Activated naive CD4-positive, alpha-beta T cell treated with Interleukin-2 at 50 U/mL for 16 hours (primary cell): ENCODE results near the gene SDCCAG8.
"Not testable (repeated sequence)": the region's sequence is repeated elsewhere in the genome, so short reads cannot be mapped to it uniquely, and the experiment has no call there.

Experiments
- DNase-seq: peaks from one replicate; pipeline ENCODE4 v3.0.0-alpha.2; 2020

The SDCCAG8 gene

DNA sequence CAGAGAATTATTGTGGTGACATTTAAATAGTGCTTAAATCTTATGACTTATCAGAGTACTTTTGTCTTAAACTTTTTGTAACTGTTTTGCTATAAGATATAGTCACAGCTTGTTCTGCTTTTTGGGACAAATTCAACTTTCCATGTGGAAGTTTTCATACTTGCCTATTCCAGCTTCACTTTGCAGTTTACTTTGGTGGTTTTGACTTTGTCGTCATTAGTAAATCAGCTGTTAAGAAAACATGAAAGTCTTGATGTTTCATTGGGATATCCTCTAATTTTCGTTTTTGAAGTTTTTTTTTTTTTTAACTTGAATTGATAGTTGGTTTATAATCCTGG lies 31.3 kb downstream of the SDCCAG8 start:
- no peak for DNase-seq

DNA sequence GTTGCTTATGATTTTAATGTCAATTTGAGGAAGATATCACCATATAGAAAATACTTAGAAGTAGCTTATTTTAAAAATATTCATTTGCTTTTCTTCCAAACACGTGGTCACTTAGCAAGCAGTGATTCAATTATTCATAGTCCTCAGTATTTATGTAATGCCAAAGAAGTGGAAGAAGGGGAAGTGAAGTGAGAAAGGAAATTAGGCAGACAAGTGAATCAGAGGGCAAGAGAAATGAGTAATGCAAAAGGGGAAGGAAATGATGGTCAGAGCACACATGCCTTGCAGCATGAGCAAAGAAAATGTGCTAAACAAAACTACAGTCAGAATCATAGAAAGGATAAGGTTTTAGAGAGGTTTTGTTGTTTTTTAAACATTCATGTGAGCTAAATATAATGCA lies 31.8 kb downstream of the SDCCAG8 start:
- DNase-seq = no peak

DNA sequence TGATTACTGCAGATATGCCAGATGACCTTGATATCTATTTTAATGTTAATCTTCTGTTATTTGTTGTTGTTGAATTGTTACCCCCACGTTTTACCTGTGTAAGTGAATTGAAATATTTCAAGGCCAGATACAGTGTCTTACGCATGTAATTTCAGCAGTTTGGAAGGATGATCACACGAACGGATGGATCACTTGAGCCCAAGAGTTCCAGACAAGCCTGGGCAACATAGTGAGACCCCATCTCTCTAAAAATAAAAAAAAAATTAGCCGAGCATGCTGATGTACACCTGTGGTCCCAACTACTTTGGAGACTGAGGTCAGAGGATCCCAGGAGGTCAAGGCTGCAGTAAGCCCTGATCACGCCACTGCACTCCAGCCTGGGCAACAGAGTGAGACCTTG lies 32.2 kb downstream of the SDCCAG8 start:
- no peak for DNase-seq

DNA sequence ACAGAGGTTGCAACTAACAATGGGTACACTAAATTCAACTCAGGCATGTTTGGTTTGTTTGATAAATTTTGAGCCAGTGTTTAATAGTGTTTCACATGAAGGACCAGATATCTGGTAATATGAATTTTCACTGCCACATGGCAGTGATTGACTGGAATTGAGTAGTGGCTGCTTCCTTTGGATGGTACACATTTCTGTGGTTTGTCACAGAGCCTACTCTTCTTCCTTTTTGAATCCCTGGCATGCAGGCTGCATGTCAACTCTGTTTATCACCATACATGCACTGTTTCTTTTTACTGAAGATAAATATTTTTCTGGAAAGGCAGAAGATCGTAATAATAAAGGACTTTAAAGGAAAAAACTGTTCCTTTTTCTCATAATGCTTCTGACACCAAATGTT lies 35.5 kb downstream of the SDCCAG8 start:
- no peak for DNase-seq

DNA sequence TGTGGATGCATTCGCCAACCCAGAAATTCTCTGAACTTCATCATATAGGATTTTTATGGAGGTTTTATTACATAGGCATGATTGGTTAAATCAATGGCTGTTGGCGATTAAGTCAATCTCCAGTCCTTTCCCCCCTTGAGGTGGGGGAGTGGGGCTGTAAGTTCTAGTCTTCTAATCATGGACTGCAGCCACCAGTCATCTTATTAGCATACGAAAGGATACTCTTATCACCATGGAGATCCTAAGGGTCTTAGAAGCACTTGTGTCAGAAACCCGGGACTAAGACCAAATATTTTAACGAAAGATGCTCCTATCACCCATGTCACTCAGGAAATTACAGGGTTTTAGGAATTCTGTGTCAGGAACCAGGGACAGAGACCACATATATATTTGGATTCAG lies 36.3 kb downstream of the SDCCAG8 start:
- DNase-seq = no peak

DNA sequence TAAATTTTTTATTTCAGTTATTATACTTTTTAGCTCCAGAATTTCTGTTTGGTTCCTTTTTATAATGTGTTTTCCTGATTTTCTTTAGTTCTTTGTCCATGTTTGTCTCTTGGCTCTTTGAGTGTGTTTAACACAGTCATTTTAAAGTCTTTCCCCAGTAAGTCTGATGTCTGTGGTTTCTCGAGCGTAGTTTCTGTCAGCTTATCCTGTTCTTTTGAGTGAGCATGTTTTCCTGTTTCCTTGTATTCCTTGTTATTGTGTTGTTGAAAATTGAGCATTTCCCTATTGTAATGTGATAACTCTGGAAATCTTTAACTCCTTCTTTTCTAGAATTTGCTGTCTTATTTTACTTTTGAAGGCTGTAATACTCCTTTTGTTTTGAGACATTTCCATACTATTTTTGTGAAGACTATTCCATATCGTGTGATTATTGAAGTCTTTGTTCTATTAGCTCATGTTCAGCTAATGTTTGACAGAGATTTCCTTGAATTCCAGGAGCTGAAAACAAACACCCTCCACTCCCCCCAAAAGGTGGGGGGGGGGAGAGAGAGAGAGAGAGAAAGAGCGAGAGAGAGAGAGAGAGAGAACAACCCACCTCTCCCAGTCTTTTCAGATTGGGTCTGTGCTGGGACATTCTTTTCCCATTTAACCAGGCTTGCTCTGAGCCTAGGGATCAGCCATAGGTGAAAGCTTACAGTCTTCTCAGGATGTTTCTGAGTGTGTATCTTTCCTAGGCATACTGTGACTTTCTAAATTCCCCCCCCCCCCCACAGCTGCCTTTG lies 38.3 kb downstream of the SDCCAG8 start:
- DNase-seq = no peak

DNA sequence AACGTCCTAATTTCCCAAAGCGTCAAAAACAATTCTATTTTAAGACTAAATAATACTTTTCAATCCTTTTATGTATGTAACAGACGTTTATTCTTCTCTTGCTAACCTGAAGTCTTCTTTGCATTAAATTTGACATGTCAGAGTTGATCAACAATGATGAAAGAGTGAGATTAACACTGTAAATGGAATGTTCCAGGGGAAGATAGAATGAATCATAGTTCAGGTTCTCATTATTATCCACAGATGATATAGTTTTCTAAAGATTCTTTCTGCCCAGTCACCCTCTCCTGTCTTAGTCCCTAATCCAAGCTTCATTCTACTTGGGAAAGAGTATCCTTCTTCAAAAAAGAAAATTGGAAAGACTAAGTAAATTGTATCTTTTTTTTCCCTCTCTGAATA lies 38.9 kb downstream of the SDCCAG8 start:
- DNase-seq = no peak

DNA sequence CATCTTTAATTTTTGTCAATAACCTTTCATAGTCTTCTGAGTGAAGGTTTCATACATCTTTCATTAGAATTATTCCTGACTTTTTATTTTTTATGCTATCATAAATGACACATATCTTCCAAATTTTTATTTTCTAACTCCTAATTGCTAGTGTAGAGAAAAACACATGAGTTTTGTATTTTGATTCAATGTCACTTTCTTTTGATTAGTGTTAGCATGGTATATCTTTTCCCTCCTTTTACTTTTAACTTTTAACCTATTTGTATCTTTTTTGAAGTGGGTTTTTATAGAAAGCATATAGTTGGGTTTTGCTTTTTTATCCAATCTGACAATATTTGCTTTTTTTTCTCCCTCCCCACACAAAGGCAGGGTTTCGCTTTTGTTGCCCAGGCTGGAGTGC lies 43.2 kb downstream of the SDCCAG8 start:
- no peak for DNase-seq

DNA sequence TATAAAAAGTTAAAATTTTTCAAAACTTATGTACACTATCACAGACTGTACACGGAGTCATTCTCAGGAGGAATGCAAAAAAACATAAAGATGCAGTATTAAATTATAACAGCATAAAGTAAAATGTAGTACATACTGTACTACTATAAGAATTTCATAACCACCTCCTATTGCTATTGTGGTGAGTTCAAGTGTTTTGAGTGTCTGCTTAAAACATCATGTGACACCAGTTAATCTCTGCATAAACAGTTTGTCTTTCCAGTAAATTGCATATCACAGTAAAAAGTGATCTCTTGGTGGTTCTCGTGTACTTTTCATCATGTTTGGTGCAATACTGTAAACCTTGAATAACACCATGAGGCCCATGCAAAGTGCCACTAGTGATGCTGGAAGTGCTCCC lies 45.2 kb downstream of the SDCCAG8 start:
- DNase-seq = no peak

DNA sequence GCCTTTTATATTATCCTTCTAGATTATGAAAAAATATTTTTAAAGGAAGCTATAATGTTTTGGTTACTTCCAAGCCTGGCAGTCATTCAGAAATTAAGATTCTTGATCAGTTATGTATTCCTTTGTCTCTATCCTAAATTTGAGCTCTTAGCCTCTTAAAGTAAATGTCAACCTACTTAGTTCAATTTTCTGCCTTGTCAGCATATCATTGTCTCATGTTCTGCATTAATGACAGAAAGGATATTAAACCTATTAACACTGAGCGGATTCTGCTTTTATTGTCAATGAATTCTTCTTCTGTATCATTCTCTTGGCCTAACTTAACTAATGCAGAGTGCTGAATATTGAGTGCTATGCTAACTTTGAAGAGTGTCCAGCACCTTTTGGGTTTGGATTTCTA lies 56.0 kb downstream of the SDCCAG8 start:
- no peak for DNase-seq

DNA sequence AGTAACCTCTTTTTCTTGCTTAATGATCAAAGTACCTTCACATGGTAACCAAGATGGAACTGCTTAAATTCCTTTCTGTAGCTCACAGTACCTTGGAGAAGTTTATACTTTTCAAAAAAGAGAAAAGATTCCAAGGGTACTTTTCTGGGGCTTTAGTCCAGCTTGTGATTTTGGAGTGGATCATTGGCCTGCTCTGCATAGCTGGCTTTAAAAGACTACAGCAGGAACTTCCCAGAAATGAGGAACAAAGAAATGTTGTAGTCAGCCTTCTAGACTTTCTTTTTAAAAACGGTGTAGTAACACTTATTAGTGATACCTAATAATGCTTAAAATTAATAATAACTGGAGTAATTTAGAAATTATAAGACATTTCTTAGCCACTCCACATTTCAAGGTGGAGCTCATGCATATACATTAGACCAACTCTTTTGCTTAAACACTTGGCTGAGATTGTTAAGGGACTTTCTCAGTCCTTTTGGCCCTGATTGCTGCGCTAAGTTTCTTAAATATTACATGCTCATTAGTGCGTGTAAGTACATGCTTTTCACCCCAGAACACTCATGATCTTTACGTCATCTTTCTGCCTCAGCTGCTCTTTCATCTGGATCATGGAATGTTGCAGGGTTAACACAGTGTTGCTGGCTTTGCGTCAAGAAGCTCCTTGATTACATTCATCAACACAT lies 57.3 kb downstream of the SDCCAG8 start:
- no peak for DNase-seq

DNA sequence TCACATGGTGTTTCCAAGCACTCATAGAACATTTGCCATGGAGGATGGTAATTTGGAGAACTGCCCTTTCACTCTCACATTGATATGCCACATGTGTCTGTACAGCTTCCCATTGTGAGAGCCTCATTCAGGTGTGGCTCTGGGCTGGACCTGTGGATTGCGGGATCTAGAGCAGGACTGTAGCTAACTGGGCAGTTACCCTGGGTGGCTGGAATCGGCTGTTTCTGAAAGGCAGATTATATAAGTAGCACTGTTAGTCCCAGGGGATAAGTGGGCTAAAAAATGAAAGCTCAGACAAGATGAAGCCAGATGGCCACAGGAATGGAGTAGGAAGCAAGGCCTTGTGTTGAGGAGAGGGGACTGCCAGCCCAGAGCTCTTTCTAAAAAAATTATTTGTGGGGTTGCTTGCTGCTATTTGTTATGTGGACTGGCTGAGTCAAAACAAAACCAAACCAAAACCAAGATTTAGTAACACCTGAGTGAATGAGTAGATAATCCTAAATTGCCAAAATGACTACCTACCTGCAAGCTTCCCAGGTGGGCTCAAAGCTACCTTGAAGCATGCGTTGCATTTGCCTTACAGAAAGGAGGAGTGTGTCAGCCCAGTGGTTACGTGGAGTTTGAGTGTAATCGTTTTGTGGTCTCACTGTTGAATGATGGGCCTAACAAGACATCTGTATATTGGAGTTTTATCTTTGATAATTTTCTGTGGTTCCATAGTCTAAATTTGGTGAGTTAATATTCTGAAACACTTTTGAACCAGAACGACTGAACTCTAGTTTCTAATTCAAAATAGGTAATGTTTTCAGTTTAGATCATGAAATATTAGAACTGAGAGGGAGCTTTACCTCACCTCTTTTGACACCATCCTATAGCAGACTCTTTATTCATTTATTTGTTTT lies 58.0 kb downstream of the SDCCAG8 start:
- no peak for DNase-seq

DNA sequence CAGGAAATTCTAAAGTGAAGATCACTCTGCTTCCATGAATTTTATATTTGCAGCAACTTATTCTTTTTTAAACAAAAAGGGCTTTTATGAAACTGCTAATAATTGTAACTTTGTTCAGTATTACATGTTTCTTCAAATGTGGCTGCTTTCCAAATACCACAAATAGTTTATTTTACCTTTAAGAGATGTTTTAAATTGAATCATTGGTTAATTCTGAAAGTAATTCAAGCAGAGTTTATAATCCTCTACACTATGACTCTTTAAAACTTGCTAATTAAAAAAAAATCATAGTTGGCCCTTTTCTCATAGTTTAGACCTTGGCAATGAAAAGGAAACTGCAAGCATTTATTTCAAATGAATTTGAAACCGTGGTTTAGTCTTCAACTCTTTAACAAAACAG lies 59.6 kb downstream of the SDCCAG8 start:
- DNase-seq = no peak

DNA sequence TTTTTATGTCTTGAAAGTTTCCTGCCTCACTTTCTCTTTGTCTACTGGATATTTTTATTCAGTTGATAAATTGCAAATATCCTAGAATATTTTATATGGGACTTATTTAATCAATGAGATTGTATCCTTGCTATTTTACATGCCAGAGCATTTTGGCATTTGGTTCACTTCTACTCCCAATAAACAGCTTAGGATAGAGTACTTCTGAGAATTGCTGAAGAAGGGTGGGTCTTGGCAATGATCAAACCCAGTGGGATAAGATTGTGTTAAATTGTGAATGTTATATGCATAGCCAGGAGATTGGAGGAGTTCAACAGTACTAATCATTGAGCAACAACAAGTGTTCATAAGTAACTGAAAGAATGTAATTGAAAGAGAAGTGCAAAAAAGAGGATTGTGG lies 60.1 kb downstream of the SDCCAG8 start:
- DNase-seq = no peak

DNA sequence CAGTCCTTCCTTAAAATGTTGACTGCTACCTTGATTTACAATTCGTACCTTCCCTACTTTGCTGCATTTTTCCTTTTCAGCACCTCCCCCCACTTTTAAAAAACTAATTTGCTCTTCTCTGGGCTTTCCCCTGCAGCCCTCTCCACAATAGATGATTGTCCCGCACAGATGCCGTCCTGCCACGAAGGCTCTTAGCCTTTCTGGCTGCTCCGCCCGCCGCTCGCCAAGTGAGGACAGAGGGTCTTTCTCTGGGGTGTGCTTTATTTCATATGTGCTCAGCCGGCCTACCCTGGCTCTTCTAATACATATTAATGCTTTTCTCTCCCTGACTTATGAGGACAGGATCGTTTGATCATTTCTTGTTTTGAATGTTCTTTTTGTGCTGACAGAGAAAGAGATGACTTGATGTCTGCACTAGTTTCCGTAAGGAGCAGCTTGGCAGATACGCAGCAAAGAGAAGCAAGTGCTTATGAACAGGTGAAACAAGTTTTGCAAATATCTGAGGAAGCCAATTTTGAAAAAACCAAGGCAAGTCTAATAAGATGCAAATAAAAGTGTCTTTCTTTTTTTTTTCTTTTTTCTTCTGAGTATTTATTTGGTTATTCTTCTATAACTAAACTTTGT lies 60.6 kb downstream of the SDCCAG8 start:
- no peak for DNase-seq

DNA sequence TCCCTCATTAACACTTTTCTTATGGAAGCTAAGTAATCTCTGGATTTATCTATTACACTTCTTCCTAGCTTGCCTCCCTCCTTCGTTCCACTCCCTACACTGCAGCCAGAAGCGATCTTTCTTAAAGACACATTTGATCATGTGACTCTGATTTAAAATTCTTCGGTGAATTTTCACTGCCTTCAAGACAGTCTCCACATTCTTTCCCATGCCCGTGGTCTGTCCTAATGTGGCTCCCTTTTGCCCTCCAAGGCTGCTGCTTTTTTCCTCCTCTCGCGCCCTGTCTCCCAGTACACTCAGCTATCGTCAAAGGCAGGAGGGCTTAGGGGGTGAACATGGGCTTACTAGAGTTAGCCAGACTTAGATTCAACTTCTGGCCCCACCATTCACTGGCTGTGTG lies 64.4 kb downstream of the SDCCAG8 start:
- DNase-seq = no peak

DNA sequence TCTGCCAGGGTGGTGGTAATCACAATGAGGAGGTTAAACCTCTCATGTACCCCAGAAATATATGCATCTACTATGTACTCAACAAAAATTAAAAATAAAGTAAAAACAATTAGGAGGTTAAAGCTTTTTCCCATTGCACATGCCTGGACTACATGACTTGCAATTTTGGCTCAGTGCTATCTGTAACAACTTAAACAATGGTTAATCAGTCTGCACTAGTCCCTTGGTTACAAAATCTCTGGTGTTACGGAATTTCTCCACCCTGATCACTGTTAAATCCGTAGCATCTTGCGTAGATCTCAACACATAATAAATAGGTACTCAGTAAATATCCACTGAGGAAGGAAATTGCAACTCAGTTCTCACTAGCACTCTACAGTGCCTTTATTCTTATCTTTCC lies 66.5 kb downstream of the SDCCAG8 start:
- DNase-seq = no peak

DNA sequence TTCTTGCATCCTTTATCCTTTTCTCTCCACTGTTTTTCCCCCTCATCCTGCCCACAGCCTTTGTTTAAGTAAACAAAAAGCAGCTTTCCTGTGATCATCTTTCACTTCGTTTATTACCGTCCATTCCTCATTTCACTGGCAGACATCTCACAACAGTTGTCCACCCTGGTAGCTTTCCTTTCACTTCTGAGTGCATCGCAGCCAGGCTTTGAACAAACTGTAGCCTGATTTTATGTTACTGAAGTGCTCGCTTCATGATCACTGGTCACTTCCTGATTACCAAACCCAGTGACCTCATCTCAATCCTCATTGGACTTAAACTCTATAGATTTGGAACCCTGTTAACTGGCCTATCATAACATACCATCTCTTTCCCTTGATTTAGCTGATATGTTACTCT lies 67.7 kb downstream of the SDCCAG8 start:
- DNase-seq = no peak

DNA sequence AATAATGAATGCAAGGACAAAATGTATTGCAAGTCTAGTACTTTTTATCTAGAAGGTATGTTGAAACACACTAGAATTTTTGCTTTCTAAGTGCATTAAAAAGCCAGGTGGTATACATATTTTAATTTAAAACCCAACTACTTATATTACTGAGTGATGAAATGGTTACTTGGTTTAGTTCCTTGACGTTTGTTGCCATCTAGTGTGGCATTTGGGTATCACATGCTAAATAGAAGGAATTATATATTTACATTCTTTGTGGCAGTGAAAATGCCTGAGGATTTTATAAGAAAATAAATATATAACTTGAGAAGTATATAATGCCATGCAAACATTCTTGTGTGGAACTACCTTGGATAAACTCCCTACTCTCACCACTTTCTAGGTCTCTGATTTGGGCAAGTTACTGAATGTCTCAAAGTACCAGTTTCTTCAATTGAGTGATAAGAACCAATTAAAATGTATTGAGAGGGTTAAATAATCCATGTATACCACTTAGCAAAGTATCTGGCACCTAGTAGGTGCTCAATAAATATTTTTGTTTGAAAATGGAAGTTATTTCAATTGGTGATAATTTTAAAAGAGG lies 69.6 kb downstream of the SDCCAG8 start:
- no peak for DNase-seq

DNA sequence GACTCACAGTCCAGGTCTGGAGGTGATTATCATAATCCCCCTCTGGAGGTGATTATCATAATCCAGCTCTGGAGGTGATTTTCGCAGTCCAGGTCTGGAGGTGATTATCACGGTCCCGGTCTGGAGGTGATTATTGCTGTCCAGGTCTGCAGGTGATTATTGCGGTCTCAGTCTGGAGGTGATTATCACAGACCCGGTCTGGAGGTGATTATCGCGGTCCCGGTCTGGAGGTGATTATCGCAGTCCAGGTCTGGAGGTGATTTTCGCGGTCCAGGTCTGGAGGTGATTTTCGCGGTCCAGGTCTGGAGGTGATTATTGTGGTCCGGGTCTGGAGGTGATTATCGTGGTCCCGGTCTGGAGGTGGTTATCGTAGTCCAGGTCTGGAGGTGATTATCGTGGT lies 76.6 kb downstream of the SDCCAG8 start:
- no peak for DNase-seq

DNA sequence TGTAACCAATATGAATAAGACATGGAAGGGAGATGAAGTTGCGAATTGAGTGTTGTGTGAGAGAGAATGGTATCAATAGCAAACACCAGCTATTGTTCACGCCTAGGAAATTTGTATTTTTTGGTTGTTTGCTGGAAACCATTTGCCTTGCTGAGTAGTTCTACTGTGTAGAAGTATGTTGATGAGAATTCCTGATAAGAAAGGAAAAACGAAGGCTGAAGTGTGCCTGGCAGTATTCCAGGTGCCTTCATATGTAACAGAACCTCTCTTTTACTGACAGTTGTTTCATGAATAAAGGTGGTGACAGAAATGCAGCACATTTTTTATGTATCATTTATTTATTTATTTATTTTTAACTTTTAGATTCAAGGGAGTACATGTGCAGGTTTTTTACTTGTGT lies 79.5 kb downstream of the SDCCAG8 start:
- no peak for DNase-seq

DNA sequence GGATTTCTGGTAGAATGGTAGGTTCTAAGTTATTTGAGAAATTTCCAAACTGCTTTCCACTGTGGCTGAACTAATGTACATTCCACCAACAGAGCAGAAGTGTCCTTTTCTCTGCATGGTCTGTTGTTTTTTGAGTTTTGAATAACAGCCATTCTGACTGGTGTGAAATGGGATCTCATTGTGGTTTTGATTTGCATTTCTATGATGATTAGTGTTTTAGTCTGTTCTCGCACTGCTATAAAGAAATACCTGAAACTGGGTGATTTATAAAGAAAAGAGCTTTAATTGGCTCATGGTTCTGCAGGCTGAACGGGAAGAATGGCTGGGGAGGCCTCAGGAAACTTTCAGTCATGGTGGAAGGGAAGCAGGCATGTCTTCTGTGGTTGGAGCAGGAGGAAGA lies 80.3 kb downstream of the SDCCAG8 start:
- DNase-seq = no peak

DNA sequence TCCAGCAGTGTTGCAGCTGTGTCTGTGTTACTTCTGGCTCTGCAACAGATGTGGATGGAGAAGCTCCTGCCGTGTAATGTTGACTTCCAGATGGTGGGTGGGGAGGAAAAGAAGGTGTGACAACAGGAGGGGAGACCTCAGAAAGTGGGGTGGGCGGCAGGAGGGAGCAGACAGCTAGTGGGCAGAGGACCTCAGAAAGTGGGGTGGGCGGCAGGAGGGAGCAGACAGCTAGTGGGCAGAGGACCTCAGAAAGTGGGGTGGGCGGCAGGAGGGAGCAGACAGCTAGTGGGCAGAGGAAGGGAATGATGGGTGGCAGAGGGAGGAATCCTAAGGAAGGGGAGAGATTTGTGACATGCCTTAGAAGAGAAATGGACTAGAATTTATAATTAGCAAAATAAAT lies 83.0 kb downstream of the SDCCAG8 start:
- not testable (repeated sequence) for DNase-seq
